Measurements from ENCODE around the gene SLC35C1. TPM values are rescaled to one million over a fixed set of nuclear protein-coding genes. Genes with fewer than 3 reads are reported as not detected.

The SLC35C1 gene
- total and polyA plus RNA-seq, 2 of the 8 experiments (the other 6 are each of a cell fraction or from before 2014, with no cell fraction given) = 4.6 to 10.6 TPM

- TF ChIP-seq CBX8 (IDR thresholded peaks at IDR 0.05; ENCODE audit: borderline replicate concordance, low read depth, low read length) (no peak), KDM5A (IDR thresholded peaks at IDR 0.05; ENCODE audit: low read length) (no peak), SRF (IDR thresholded peaks at IDR 0.05; ENCODE audit: low read depth, low read length) (no peak)
Observed at GRCh38 chr11:45860764-45861510, 56.0 kb downstream of the SLC35C1 start (continued).

Other genes starting within 250 kb of the SLC35C1 start
- gene CHST1, start 139.5 kb upstream of the SLC35C1 start, total RNA-seq (2021; fragmentation: NEBNext Ultra II Directional; extraction: Animal tissue kit (Norgen Biotek cat#: 25700)) = 1.6 and 3.8 TPM in 2 replicates
- 1.6 and 2.7 TPM in 2 replicates for gene CHST1, start 139.5 kb upstream of the SLC35C1 start, polyA plus RNA-seq (2011; rRNA removed)
- gene CRY2, start 42.3 kb downstream of the SLC35C1 start, total RNA-seq (2021; fragmentation: NEBNext Ultra II Directional; extraction: Animal tissue kit (Norgen Biotek cat#: 25700)) = 9.4 and 10.9 TPM in 2 replicates
- 8.0 and 11.8 TPM in 2 replicates for gene CRY2, start 42.3 kb downstream of the SLC35C1 start, polyA plus RNA-seq (2011; rRNA removed)
- gene MAPK8IP1, start 80.5 kb downstream of the SLC35C1 start, total RNA-seq (2021; fragmentation: NEBNext Ultra II Directional; extraction: Animal tissue kit (Norgen Biotek cat#: 25700)) = 40.1 and 41.7 TPM in 2 replicates
- 32.4 and 62.2 TPM in 2 replicates for gene MAPK8IP1, start 80.5 kb downstream of the SLC35C1 start, polyA plus RNA-seq (2011; rRNA removed)
- gene FREY1, start 102.1 kb downstream of the SLC35C1 start, total RNA-seq (2021; fragmentation: NEBNext Ultra II Directional; extraction: Animal tissue kit (Norgen Biotek cat#: 25700)) = 1.1 TPM in 1 of 2 replicates, not detected in the other
- gene FREY1, start 102.1 kb downstream of the SLC35C1 start, polyA plus RNA-seq (2011; rRNA removed) = 0.32 and 1.3 TPM in 2 replicates
- 29.2 and 29.4 TPM in 2 replicates for gene PEX16, start 112.7 kb downstream of the SLC35C1 start, total RNA-seq (2021; fragmentation: NEBNext Ultra II Directional; extraction: Animal tissue kit (Norgen Biotek cat#: 25700))
- gene PEX16, start 112.7 kb downstream of the SLC35C1 start, polyA plus RNA-seq (2011; rRNA removed) = 36.0 and 47.2 TPM in 2 replicates
- 108 and 111 TPM in 2 replicates for gene LARGE2, start 117.5 kb downstream of the SLC35C1 start, total RNA-seq (2021; fragmentation: NEBNext Ultra II Directional; extraction: Animal tissue kit (Norgen Biotek cat#: 25700))
- 137 and 234 TPM in 2 replicates for gene LARGE2, start 117.5 kb downstream of the SLC35C1 start, polyA plus RNA-seq (2011; rRNA removed)

Data from H1 (cell line).